G401.6 (cell line): ENCODE results near the gene STARD10.

ENCODE experiments used
- FAIRE-seq: peaks from 2 replicates; lab custom pipeline; 2012; peaks lifted over from hg19 to GRCh38; lab: Jason Lieb, UNC

Gene STARD10

GRCh38 chr11:72780296-72781062 is 13.4 kb downstream of the STARD10 start:
- FAIRE-seq = no peak

GRCh38 chr11:72779495-72780128 is 14.2 kb downstream of the STARD10 start:
- no peak for FAIRE-seq

GRCh38 chr11:72778535-72779494 is 15.0 kb downstream of the STARD10 start:
- FAIRE-seq = no peak

GRCh38 chr11:72777755-72778278 is 16.0 kb downstream of the STARD10 start:
- no peak for FAIRE-seq

GRCh38 chr11:72776844-72777754 is 16.7 kb downstream of the STARD10 start:
- FAIRE-seq = no peak

- no peak for FAIRE-seq
Observed at GRCh38 chr11:72776117-72776843, 17.6 kb downstream of the STARD10 start.

GRCh38 chr11:72775288-72776110 is 18.3 kb downstream of the STARD10 start:
- FAIRE-seq = no peak

GRCh38 chr11:72774499-72774898 is 19.3 kb downstream of the STARD10 start:
- no peak for FAIRE-seq

GRCh38 chr11:72773696-72774095 is 20.2 kb downstream of the STARD10 start:
- no peak for FAIRE-seq

GRCh38 chr11:72773291-72773690 is 20.6 kb downstream of the STARD10 start:
- no peak for FAIRE-seq

GRCh38 chr11:72772059-72772458 is 21.8 kb downstream of the STARD10 start:
- no peak for FAIRE-seq

GRCh38 chr11:72771507-72771906 is 22.3 kb downstream of the STARD10 start:
- no peak for FAIRE-seq

GRCh38 chr11:72770799-72771198 is 23.0 kb downstream of the STARD10 start:
- no peak for FAIRE-seq

GRCh38 chr11:72769680-72770079 is 24.2 kb downstream of the STARD10 start:
- no peak for FAIRE-seq

GRCh38 chr11:72768581-72768980 is 25.3 kb downstream of the STARD10 start:
- FAIRE-seq = no peak

GRCh38 chr11:72767203-72768062 is 26.4 kb downstream of the STARD10 start:
- no peak for FAIRE-seq

GRCh38 chr11:72766152-72766902 is 27.5 kb downstream of the STARD10 start:
- no peak for FAIRE-seq

GRCh38 chr11:72764503-72764902 is 29.3 kb downstream of the STARD10 start:
- FAIRE-seq = no peak
